K562 (cell line): ENCODE measurements around the gene UPP1. TPM values are rescaled to one million over a fixed set of nuclear protein-coding genes. Genes with fewer than 3 reads are reported as not detected.

ENCODE experiments used
- ATAC-seq: fragments of 200-7000 bp; cut with Tn5 transposase; 3 replicates; pipeline ENCODE4 v1.9.1; 2020; ENCODE audit warnings: moderate library complexity
- BruUV-seq: library from RNA; stranded (reverse); fragments of 400-500 nt; replicated peaks from 2 replicates; lab custom pipeline; 2021; lab: Mats Ljungman, UMichigan
- CTCF ChIA-PET: fragments of 300-600 bp; formaldehyde crosslinking; extraction: SDS; loops from one replicate; lab custom pipeline; 2021; ENCODE audit warnings: low intra/inter-chr PET ratio; lab: Yijun Ruan, JAX
- POLR2A ChIA-PET: fragments of 300-600, 350-650 bp; sonication (Branson Sonifier 250); formaldehyde crosslinking; extraction: SDS; loops from one replicate; lab custom pipeline; 2021; ENCODE audit warnings: antibody characterized with exemption, inconsistent platforms; lab: Yijun Ruan, JAX
- DNase-seq, 4 experiments: peaks; one replicate each; pipeline versions ENCODE4 v3.0.0 to v3.0.0-alpha.2; 2011 to 2018; ENCODE audit warnings: low spot score in 3 of 4, mixed read lengths in 3 of 4; ENCODE audit errors: extremely low read depth in 1 of 4
- FAIRE-seq: peaks from 2 replicates; lab custom pipeline; 2011; peaks lifted over from hg19 to GRCh38; lab: Jason Lieb, UNC
- H2AFZ ChIP-seq: 2 replicates; pipeline ENCODE4 v1.6.0; 2011; ENCODE audit warnings: low read depth, low read length, control low read depth, inconsistent platforms
- H3K27ac ChIP-seq: fragments of 200-600 bp; 3 replicates; pipeline ENCODE4 v1.8.0; 2011; ENCODE audit warnings: low read depth, mild to moderate bottlenecking, control low read depth, inconsistent platforms, low read length, moderate library complexity, mixed read lengths; ENCODE audit errors: extremely low read depth
- H3K27me3 ChIP-seq, 2 experiments: fragments of 300-600 bp in 1 of 2; 2 replicates in 1 of 2; 3 replicates in 1 of 2; pipeline versions ENCODE4 v1.6.0 to v1.8.0; 2011; ENCODE audit warnings: inconsistent platforms in 2 of 2, low read length in 2 of 2, mild to moderate bottlenecking in 1 of 2, mixed read lengths in 1 of 2, moderate library complexity in 1 of 2; ENCODE audit not compliant: control insufficient read depth in 2 of 2, insufficient read depth in 2 of 2
- H3K36me3 ChIP-seq: fragments of 300-600 bp; 3 replicates; pipeline ENCODE4 v1.8.0; 2011; ENCODE audit warnings: mild to moderate bottlenecking, low read length, inconsistent platforms; ENCODE audit not compliant: control insufficient read depth, insufficient read depth
- H3K4me1 ChIP-seq, 2 experiments: fragments of 200-600 bp in 1 of 2; replicated peaks in 1 of 2; 2 replicates in 1 of 2; 3 replicates in 1 of 2; pipeline versions ENCODE4 v1.5.1 to v1.8.0; 2011; ENCODE audit warnings: inconsistent platforms in 2 of 2, low read length in 2 of 2, mild to moderate bottlenecking in 1 of 2, mixed read lengths in 1 of 2, moderate library complexity in 1 of 2; ENCODE audit not compliant: control insufficient read depth in 2 of 2, insufficient read depth in 2 of 2
- H3K4me2 ChIP-seq: 2 replicates; pipeline ENCODE4 v1.6.1; 2011; ENCODE audit warnings: low read length, control low read depth, inconsistent platforms, mixed read lengths; ENCODE audit not compliant: insufficient read depth
- H3K4me3 ChIP-seq: fragments of 200-600 bp; sonication (generic), shearing (Covaris generic); 2 replicates; pipeline ENCODE4 v1.5.1; 2016; ENCODE audit warnings: control low read depth, inconsistent platforms
- H3K79me2 ChIP-seq: fragments of 200-600 bp; 3 replicates; pipeline ENCODE4 v1.8.0; 2011; ENCODE audit warnings: low read length, inconsistent platforms; ENCODE audit not compliant: control insufficient read depth, insufficient read depth
- H3K9ac ChIP-seq, 2 experiments: 2 replicates each; pipeline versions ENCODE4 v1.6.0 to v1.6.1; 2011; ENCODE audit warnings: low read depth in 2 of 2, low read length in 2 of 2, control low read depth in 1 of 2, inconsistent platforms in 1 of 2, mild to moderate bottlenecking in 1 of 2, mixed read lengths in 1 of 2; ENCODE audit not compliant: insufficient read depth in 1 of 2
- H3K9me1 ChIP-seq: one replicate; pipeline ENCODE4 v1.6.0; 2011; ENCODE audit warnings: inconsistent platforms, mild to moderate bottlenecking, low read length, moderate library complexity; ENCODE audit not compliant: control insufficient read depth, insufficient read depth
- H3K9me3 ChIP-seq: replicated peaks from 2 replicates; pipeline ENCODE4 v1.5.1; 2011; ENCODE audit warnings: low read depth, low read length, inconsistent platforms; ENCODE audit not compliant: control insufficient read depth, insufficient read depth
- H4K20me1 ChIP-seq: replicated peaks from 2 replicates; pipeline ENCODE4 v1.6.1; 2011; ENCODE audit warnings: low read length, inconsistent platforms, mixed read lengths; ENCODE audit not compliant: control insufficient read depth, insufficient read depth
- CTCFL ChIP-seq: IDR thresholded peaks from 2 replicates; pipeline ENCODE4 v1.6.1; 2011; ENCODE audit warnings: borderline replicate concordance, low read depth, mild to moderate bottlenecking, moderate library complexity, low read length; ENCODE audit not compliant: insufficient read depth, poor library complexity, severe bottlenecking
- KAT8 ChIP-seq: fragments of 450-650 bp; IDR thresholded peaks from 2 replicates; pipeline ENCODE4 v1.6.1; 2016; ENCODE audit warnings: low read depth, mild to moderate bottlenecking
- WGBS: fragments of 100-300 bp; shearing (Covaris generic); methylation state at CpG from one replicate; pipeline ENCODE4 v1.1.6; 2016; ENCODE audit warnings: low coverage, mixed read lengths; ENCODE audit not compliant: insufficient coverage; ENCODE audit errors: missing lambda C conversion rate; 5-methylcytosine and 5-hydroxymethylcytosine counted together
- in situ Hi-C: fragments of 300-500 bp; cut with MboI; formaldehyde crosslinking; loops from 4 replicates; pipeline ENCODE4 v1.15.0; 2018; ENCODE audit warnings: inconsistent platforms, mixed read lengths
- intact Hi-C: fragments of 100-400 bp; cut with micrococcal nuclease; formaldehyde crosslinking; loops from 2 replicates; pipeline ENCODE4 v1.14.2; 2022
- polyA plus RNA-seq, 8 experiments: library from polyadenylated mRNA; depleted of rRNA in 4 of 8; stranded (reverse) in 5 of 8; unstranded in 3 of 8; fragments of >200 nt; fragmentation: Nextera tagmentation in 2 of 8; fragmentation: Illumina TruSeq in 1 of 8; extraction: Ambion mirVana in 2 of 8; extraction: Trizol in 1 of 8; gene quantifications; 2 replicates each; pipeline versions ENCODE4 v1.2.1 to v1.2.3, GENCODE V29; 2011 to 2014; ENCODE audit warnings: inconsistent platforms in 1 of 8, missing spikeins in 1 of 8
- total RNA-seq, 7 experiments: library from RNA; depleted of rRNA in 6 of 7; stranded (reverse); fragments of >200 nt in 6 of 7; fragmentation: Illumina TruSeq in 2 of 7; extraction: Trizol in 2 of 7; gene quantifications; 2 replicates each; pipeline versions ENCODE4 v1.2.1 to v1.2.3, GENCODE V29; 2011 to 2021; ENCODE audit warnings: low replicate concordance in 1 of 7
- TF ChIP-seq, protein P1 (sequence below), 3 experiments: IDR thresholded peaks in 2 of 3; conservative IDR thresholded peaks in 1 of 3; 2 replicates each; pipeline ENCODE4 v1.5.1; 2011 to 2012; ENCODE audit warnings: low read length in 3 of 3, mild to moderate bottlenecking in 3 of 3, control low read depth in 2 of 3, improper control_type of control experiment in 1 of 3, inconsistent platforms in 1 of 3, low read depth in 1 of 3, mixed read lengths in 1 of 3, moderate library complexity in 1 of 3; ENCODE audit not compliant: insufficient read depth in 2 of 3

Gene UPP1
- total and polyA plus RNA-seq, 9 of the 15 experiments (the other 6 are each of a cell fraction or from before 2014, with no cell fraction given), result 0.38 to 2.4 (median 0.61) TPM

- intact Hi-C loops, result no loop called here
- BruUV-seq, result no TSS peak
- 5% methylated on average over 3 of the region's 4 CpGs for WGBS
- Histone ChIP-seq H3K27ac (no peak overlapping the region), H3K9ac (no peak overlapping the region), H3K9me1 (no peaks in the 10 kb centered on the region), H2AFZ (no peak overlapping the region), H3K27me3 (peaks cover 8 to 11% of the 10 kb centered on the region in 2 experiments; a peak in 3 of 5 replicates), H3K4me2 (no peak overlapping the region), H4K20me1 (no peaks in the 10 kb centered on the region), H3K4me1 (no peaks in the 10 kb centered on the region), H3K9me3 (no peaks in the 10 kb centered on the region), H3K4me3 (no peak overlapping the region), H3K36me3 (no peaks in the 10 kb centered on the region), H3K79me2 (no peaks in the 10 kb centered on the region)
- CTCF ChIA-PET, result no interaction called here
- DNase-seq (peak in 1 of 4 experiments; percentile 11), ATAC-seq (peak; percentile 73), FAIRE-seq (no peak)
- TF ChIP-seq, protein P1, sequence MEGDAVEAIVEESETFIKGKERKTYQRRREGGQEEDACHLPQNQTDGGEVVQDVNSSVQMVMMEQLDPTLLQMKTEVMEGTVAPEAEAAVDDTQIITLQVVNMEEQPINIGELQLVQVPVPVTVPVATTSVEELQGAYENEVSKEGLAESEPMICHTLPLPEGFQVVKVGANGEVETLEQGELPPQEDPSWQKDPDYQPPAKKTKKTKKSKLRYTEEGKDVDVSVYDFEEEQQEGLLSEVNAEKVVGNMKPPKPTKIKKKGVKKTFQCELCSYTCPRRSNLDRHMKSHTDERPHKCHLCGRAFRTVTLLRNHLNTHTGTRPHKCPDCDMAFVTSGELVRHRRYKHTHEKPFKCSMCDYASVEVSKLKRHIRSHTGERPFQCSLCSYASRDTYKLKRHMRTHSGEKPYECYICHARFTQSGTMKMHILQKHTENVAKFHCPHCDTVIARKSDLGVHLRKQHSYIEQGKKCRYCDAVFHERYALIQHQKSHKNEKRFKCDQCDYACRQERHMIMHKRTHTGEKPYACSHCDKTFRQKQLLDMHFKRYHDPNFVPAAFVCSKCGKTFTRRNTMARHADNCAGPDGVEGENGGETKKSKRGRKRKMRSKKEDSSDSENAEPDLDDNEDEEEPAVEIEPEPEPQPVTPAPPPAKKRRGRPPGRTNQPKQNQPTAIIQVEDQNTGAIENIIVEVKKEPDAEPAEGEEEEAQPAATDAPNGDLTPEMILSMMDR (IDR thresholded peaks at IDR 0.05 in 2 of 3, conservative IDR thresholded peaks at IDR 0.05 in 1 of 3; ENCODE audit: insufficient read depth in 2 of 3, low read depth in 1 of 3, low read length in 3 of 3), result peak in 2 of 3 experiments; percentile 16 to 33; a peak in 1 of 6 replicates
- TF ChIP-seq KAT8 (no peak), CTCFL (peak; percentile 58)
- in situ Hi-C loops, result no loop called here
- POLR2A ChIA-PET, result no interaction called here
These were observed 12.9 kb downstream of the UPP1 start for GRCh38 chr7:48101968-48102367.
